ENCODE measurements around the gene GLI2.

Gene GLI2

GRCh38 chr2:120741571-120742561 is 6.2 kb downstream of the GLI2 start:
- Histone ChIP-seq H3K36me3 (ENCODE audit: insufficient read depth, low read length) (no peaks in the 10 kb centered on the region), H3K9ac (ENCODE audit: low read depth, low read length, poor library complexity, severe bottlenecking) (no peak overlapping the region), H3K9me3 (ENCODE audit: insufficient read depth, low read depth, low read length) (no peaks in the 10 kb centered on the region), H3K9me2 (replicated peaks; ENCODE audit: low read depth, low read length) (no peaks in the 10 kb centered on the region), H3K4me2 (ENCODE audit: low read depth, low read length, poor library complexity, severe bottlenecking) (no peak overlapping the region), H4K20me1 (ENCODE audit: insufficient read depth, low read length, poor library complexity, severe bottlenecking) (no peaks in the 10 kb centered on the region), H3K4me1 (ENCODE audit: insufficient read depth, low read length, poor library complexity, severe bottlenecking) (no peaks in the 10 kb centered on the region), H3K4me3 (ENCODE audit: low read length, poor library complexity, severe bottlenecking) (no peak overlapping the region), H2AFZ (ENCODE audit: low read length) (no peak overlapping the region), H3F3A (ENCODE audit: low read depth) (no peaks in the 10 kb centered on the region), H3K79me2 (ENCODE audit: insufficient read depth, low read length) (no peaks in the 10 kb centered on the region), H3K27me3 (ENCODE audit: insufficient read depth, low read length, poor library complexity, severe bottlenecking) (no peaks in the 10 kb centered on the region)
- TF ChIP-seq, protein P1, sequence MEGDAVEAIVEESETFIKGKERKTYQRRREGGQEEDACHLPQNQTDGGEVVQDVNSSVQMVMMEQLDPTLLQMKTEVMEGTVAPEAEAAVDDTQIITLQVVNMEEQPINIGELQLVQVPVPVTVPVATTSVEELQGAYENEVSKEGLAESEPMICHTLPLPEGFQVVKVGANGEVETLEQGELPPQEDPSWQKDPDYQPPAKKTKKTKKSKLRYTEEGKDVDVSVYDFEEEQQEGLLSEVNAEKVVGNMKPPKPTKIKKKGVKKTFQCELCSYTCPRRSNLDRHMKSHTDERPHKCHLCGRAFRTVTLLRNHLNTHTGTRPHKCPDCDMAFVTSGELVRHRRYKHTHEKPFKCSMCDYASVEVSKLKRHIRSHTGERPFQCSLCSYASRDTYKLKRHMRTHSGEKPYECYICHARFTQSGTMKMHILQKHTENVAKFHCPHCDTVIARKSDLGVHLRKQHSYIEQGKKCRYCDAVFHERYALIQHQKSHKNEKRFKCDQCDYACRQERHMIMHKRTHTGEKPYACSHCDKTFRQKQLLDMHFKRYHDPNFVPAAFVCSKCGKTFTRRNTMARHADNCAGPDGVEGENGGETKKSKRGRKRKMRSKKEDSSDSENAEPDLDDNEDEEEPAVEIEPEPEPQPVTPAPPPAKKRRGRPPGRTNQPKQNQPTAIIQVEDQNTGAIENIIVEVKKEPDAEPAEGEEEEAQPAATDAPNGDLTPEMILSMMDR (conservative IDR thresholded peaks at IDR 0.05; ENCODE audit: low read length), result no peak
- TF ChIP-seq EZH2phosphoT487 (IDR thresholded peaks at IDR 0.05; ENCODE audit: borderline replicate concordance), result no peak

- H4K20me1 ChIP-seq (ENCODE audit: insufficient read depth, low read length, poor library complexity, severe bottlenecking), result no peaks in the 10 kb centered on the region
- no peak overlapping the region for H3K9ac ChIP-seq (ENCODE audit: low read depth, low read length, poor library complexity, severe bottlenecking)
- TF ChIP-seq, protein P1 (conservative IDR thresholded peaks at IDR 0.05; ENCODE audit: low read length), result no peak
- no peak for TF ChIP-seq EZH2phosphoT487 (IDR thresholded peaks at IDR 0.05; ENCODE audit: borderline replicate concordance)
- H3F3A ChIP-seq (ENCODE audit: low read depth), result no peaks in the 10 kb centered on the region
- no peak overlapping the region for H3K4me3 ChIP-seq (ENCODE audit: low read length, poor library complexity, severe bottlenecking)
- H3K36me3 ChIP-seq (ENCODE audit: insufficient read depth, low read length), result no peaks in the 10 kb centered on the region
- H2AFZ ChIP-seq (ENCODE audit: low read length), result no peak overlapping the region
- no peaks in the 10 kb centered on the region for H3K9me3 ChIP-seq (ENCODE audit: insufficient read depth, low read depth, low read length)
- no peak overlapping the region for H3K4me2 ChIP-seq (ENCODE audit: low read depth, low read length, poor library complexity, severe bottlenecking)
- no peaks in the 10 kb centered on the region for H3K4me1 ChIP-seq (ENCODE audit: insufficient read depth, low read length, poor library complexity, severe bottlenecking)
- no peaks in the 10 kb centered on the region for H3K9me2 ChIP-seq (replicated peaks; ENCODE audit: low read depth, low read length)
- H3K79me2 ChIP-seq (ENCODE audit: insufficient read depth, low read length), result no peaks in the 10 kb centered on the region
- no peaks in the 10 kb centered on the region for H3K27me3 ChIP-seq (ENCODE audit: insufficient read depth, low read length, poor library complexity, severe bottlenecking)
Observed at GRCh38 chr2:120743657-120744056, 8.0 kb downstream of the GLI2 start.

DNA sequence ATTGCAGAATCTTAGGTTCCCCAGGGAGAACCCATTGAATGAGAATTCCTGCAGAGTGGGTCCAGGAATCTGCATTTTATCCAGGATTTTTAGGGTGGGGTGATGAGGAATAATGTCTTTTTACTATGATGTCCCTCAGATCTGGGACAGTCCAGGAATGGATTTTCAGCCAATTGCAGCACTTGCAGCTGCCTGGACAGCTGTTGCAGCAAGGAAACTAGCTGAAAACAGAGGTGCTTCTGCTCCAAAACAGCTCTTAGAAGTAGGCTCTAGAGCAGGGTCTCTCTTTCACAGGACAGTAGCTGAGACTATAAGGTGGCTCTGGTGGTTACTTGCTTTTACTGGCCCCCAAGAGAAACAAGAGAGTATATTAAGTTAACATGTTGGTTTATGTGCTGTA is 9.1 kb downstream of the GLI2 start:
- no peak overlapping the region for H3K4me2 ChIP-seq (ENCODE audit: low read depth, low read length, poor library complexity, severe bottlenecking)
- no peaks in the 10 kb centered on the region for H3K4me1 ChIP-seq (ENCODE audit: insufficient read depth, low read length, poor library complexity, severe bottlenecking)
- H3K27me3 ChIP-seq (ENCODE audit: insufficient read depth, low read length, poor library complexity, severe bottlenecking), result no peaks in the 10 kb centered on the region
- no peaks in the 10 kb centered on the region for H3K36me3 ChIP-seq (ENCODE audit: insufficient read depth, low read length)
- TF ChIP-seq, protein P1 (conservative IDR thresholded peaks at IDR 0.05; ENCODE audit: low read length), result no peak
- TF ChIP-seq EZH2phosphoT487 (IDR thresholded peaks at IDR 0.05; ENCODE audit: borderline replicate concordance), result no peak
- H3F3A ChIP-seq (ENCODE audit: low read depth), result no peaks in the 10 kb centered on the region
- no peaks in the 10 kb centered on the region for H3K79me2 ChIP-seq (ENCODE audit: insufficient read depth, low read length)
- H3K9me2 ChIP-seq (replicated peaks; ENCODE audit: low read depth, low read length), result no peaks in the 10 kb centered on the region
- no peak overlapping the region for H2AFZ ChIP-seq (ENCODE audit: low read length)
- H3K9ac ChIP-seq (ENCODE audit: low read depth, low read length, poor library complexity, severe bottlenecking), result no peak overlapping the region
- no peak overlapping the region for H3K4me3 ChIP-seq (ENCODE audit: low read length, poor library complexity, severe bottlenecking)
- H4K20me1 ChIP-seq (ENCODE audit: insufficient read depth, low read length, poor library complexity, severe bottlenecking), result no peaks in the 10 kb centered on the region
- H3K9me3 ChIP-seq (ENCODE audit: insufficient read depth, low read depth, low read length), result no peaks in the 10 kb centered on the region

Measured in Loucy (cell line).